GM12878 (cell line): ENCODE results near the gene TMEM178A. TPM values are rescaled to one million over a fixed set of nuclear protein-coding genes. Genes with fewer than 3 reads are reported as not detected.

Experiments
- ATAC-seq: fragments of 200-7000 bp; cut with Tn5 transposase; 3 replicates; pipeline ENCODE4 v1.9.1; 2020; ENCODE audit warnings: mild to moderate bottlenecking, moderate library complexity
- BruUV-seq: library from RNA; stranded (reverse); fragments of 400-500 nt; replicated peaks from 2 replicates; lab custom pipeline; 2021; lab: Mats Ljungman, UMichigan
- CTCF ChIA-PET: fragments of 300-600 bp; sonication (Branson Sonifier 250); formaldehyde crosslinking; extraction: SDS; loops from one replicate; lab custom pipeline; 2021; ENCODE audit warnings: inconsistent platforms; lab: Yijun Ruan, JAX
- POLR2A ChIA-PET: fragments of 350-600 bp; formaldehyde crosslinking; extraction: SDS; loops from one replicate; lab custom pipeline; 2021; ENCODE audit warnings: inconsistent platforms; lab: Charles Lee
- RAD21 ChIA-PET: fragments of 300-600 bp; sonication (Branson Sonifier 250); formaldehyde crosslinking; loops from one replicate; lab custom pipeline; 2023; ENCODE audit warnings: antibody characterized with exemption; ENCODE audit not compliant: unreplicated experiment; lab: Charles Lee
- SMC1A ChIA-PET: fragments of 300-600 bp; sonication (Branson Sonifier 250); formaldehyde crosslinking; loops from one replicate; lab custom pipeline; 2023; ENCODE audit not compliant: unreplicated experiment, uncharacterized antibody; lab: Charles Lee
- DNase-seq: peaks from one replicate; pipeline ENCODE4 v3.0.0-alpha.2; 2011; ENCODE audit warnings: low read depth, low spot score
- FAIRE-seq: peaks from 3 replicates; lab custom pipeline; 2011; peaks lifted over from hg19 to GRCh38; lab: Jason Lieb, UNC
- H2AFZ ChIP-seq: 2 replicates; pipeline ENCODE4 v1.6.0; 2011; ENCODE audit warnings: low read depth, low read length, control low read depth; ENCODE audit not compliant: control insufficient read depth
- H3K27ac ChIP-seq: 2 replicates; pipeline ENCODE4 v1.5.1; 2011; ENCODE audit warnings: control low read depth; ENCODE audit not compliant: control insufficient read depth, insufficient read depth
- H3K27me3 ChIP-seq, 2 experiments: replicated peaks in 1 of 2; 2 replicates each; pipeline versions ENCODE4 v1.6.0 to v1.6.1; 2011; ENCODE audit warnings: low read length in 1 of 2; ENCODE audit not compliant: control insufficient read depth in 2 of 2, insufficient read depth in 2 of 2
- H3K36me3 ChIP-seq, 2 experiments: 2 replicates each; pipeline ENCODE4 v1.5.1; 2011; ENCODE audit warnings: low read length in 1 of 2; ENCODE audit not compliant: control insufficient read depth in 2 of 2, insufficient read depth in 2 of 2
- H3K4me1 ChIP-seq: 2 replicates; pipeline ENCODE4 v1.6.1; 2011; ENCODE audit warnings: mild to moderate bottlenecking, low read length, moderate library complexity, mixed read lengths; ENCODE audit not compliant: control insufficient read depth, insufficient read depth
- H3K4me2 ChIP-seq: 2 replicates; pipeline ENCODE4 v1.6.0; 2011; ENCODE audit warnings: control low read depth; ENCODE audit not compliant: control insufficient read depth, insufficient read depth
- H3K4me3 ChIP-seq: fragments of 200-600 bp; sonication (generic); 2 replicates; pipeline ENCODE4 v1.5.1; 2016
- H3K79me2 ChIP-seq: 2 replicates; pipeline ENCODE4 v1.6.0; 2011; ENCODE audit warnings: low read length; ENCODE audit not compliant: control insufficient read depth, insufficient read depth
- H3K9ac ChIP-seq: 2 replicates; pipeline ENCODE4 v1.8.0; 2011; ENCODE audit warnings: low read length, control low read depth, mixed read lengths; ENCODE audit not compliant: control insufficient read depth, insufficient read depth
- H3K9me3 ChIP-seq: replicated peaks from 3 replicates; pipeline ENCODE4 v1.5.1; 2011; ENCODE audit warnings: mild to moderate bottlenecking, low read length; ENCODE audit not compliant: control insufficient read depth, insufficient read depth
- H4K20me1 ChIP-seq: 2 replicates; pipeline ENCODE4 v1.6.0; 2011; ENCODE audit not compliant: control insufficient read depth, insufficient read depth
- BACH1 ChIP-seq: fragments of 450-650 bp; IDR thresholded peaks from 2 replicates; pipeline ENCODE4 v1.6.1; 2017; ENCODE audit warnings: mild to moderate bottlenecking, borderline replicate concordance
- CBX5 ChIP-seq: sonication (generic); IDR thresholded peaks from 2 replicates; pipeline ENCODE4 v1.6.1; 2016; ENCODE audit warnings: low read depth, moderate library complexity, mild to moderate bottlenecking, inconsistent platforms
- FOXM1 ChIP-seq: IDR thresholded peaks from 2 replicates; pipeline ENCODE4 v1.6.1; 2012; ENCODE audit warnings: low read depth, mild to moderate bottlenecking, inconsistent platforms, low read length, moderate library complexity
- POLR2AphosphoS2 ChIP-seq: IDR thresholded peaks from 2 replicates; pipeline ENCODE4 v1.6.1; 2011; ENCODE audit warnings: low read depth, mild to moderate bottlenecking, low read length, improper control_type of control experiment, moderate library complexity
- RBBP5 ChIP-seq: fragments of 200-600 bp; sonication (generic); conservative IDR thresholded peaks from 2 replicates; pipeline ENCODE4 v1.6.1; 2016
- SUZ12 ChIP-seq: fragments of 200-600 bp; sonication (generic); IDR thresholded peaks from one replicate; pipeline ENCODE4 v1.6.1; 2018; ENCODE audit warnings: antibody characterized with exemption, mild to moderate bottlenecking; ENCODE audit not compliant: unreplicated experiment
- ZBTB4 ChIP-seq: fragments of 450-650 bp; formaldehyde crosslinking; IDR thresholded peaks from 2 replicates; pipeline ENCODE4 v1.4.0; 2022; ENCODE audit warnings: mild to moderate bottlenecking, moderate library complexity
- whole genome bisulfite sequencing: methylation state at CpG from one replicate; pipeline ENCODE4 v1.1.6; 2016; ENCODE audit warnings: low lambda C conversion rate; ENCODE audit not compliant: insufficient replicate concordance, insufficient coverage; ENCODE audit errors: missing lambda C conversion rate; 5-methylcytosine and 5-hydroxymethylcytosine counted together
- in situ Hi-C: fragments of 300-500 bp; cut with MboI; formaldehyde crosslinking; loops from 9 replicates; pipeline ENCODE4 v1.14.3; 2018; ENCODE audit warnings: mixed read lengths
- intact Hi-C: fragments of 100-400 bp; cut with micrococcal nuclease; formaldehyde crosslinking; loops from one replicate; pipeline ENCODE4 v1.14.2; 2022; ENCODE audit not compliant: unreplicated experiment
- polyA plus RNA-seq, 11 experiments: library from polyadenylated mRNA; depleted of rRNA in 4 of 11; unstranded in 6 of 11; stranded (reverse) in 5 of 11; fragments of >200 nt; fragmentation: Nextera tagmentation in 4 of 11; fragmentation: Illumina TruSeq in 1 of 11; extraction: Ambion mirVana in 4 of 11; extraction: Trizol in 1 of 11; gene quantifications; 1 replicate in 1 of 11; 2 replicates in 10 of 11; pipeline versions ENCODE4 v1.2.1 to v1.2.3, GENCODE V29; 2011 to 2016; ENCODE audit warnings: inconsistent platforms in 2 of 11, missing spikeins in 2 of 11, low read depth in 1 of 11
- total RNA-seq, 4 experiments: library from RNA; depleted of rRNA in 3 of 4; stranded (reverse); fragments of >200 nt in 3 of 4; fragmentation: Illumina TruSeq in 1 of 4; extraction: Trizol in 1 of 4; gene quantifications; 2 replicates each; pipeline versions ENCODE4 v1.2.1 to v1.2.3, GENCODE V29; 2013 to 2021

Gene TMEM178A
- total and polyA plus RNA-seq, 10 of the 15 experiments (the other 5 are each of a cell fraction or from before 2014, with no cell fraction given), result not detected

GRCh38 chr2:39671604-39672003, 5.9 kb downstream of the TMEM178A start (continued):
- TF ChIP-seq POLR2AphosphoS2, result no peak
- no peak for TF ChIP-seq ZBTB4 (CRISPR knock-in tag)

- in situ Hi-C loops, result no loop called here
- RAD21 ChIA-PET, result no interaction called here
- SMC1A ChIA-PET, result interaction anchor here (1.4 kb wide), 1 partner anchor 14 kb away, joined by 3 read pairs; no protein-coding TSS in a partner anchor
- no TSS peak for BruUV-seq
- POLR2A ChIA-PET, result no interaction called here
- no peak overlapping the region for H2AFZ ChIP-seq
- H3K36me3 ChIP-seq, result no peaks in the 10 kb centered on the region
- no peaks in the 10 kb centered on the region for H3K79me2 ChIP-seq
- FAIRE-seq, result no peak
- intact Hi-C loops, result no loop called here
- no peak for TF ChIP-seq RBBP5
- TF ChIP-seq FOXM1, result no peak
- TF ChIP-seq CBX5, result no peak
- no peak for TF ChIP-seq SUZ12
- no peak for TF ChIP-seq BACH1
- no peaks in the 10 kb centered on the region for H3K4me1 ChIP-seq
- no peak overlapping the region for H3K27ac ChIP-seq
- ATAC-seq, result no peak
- no peak overlapping the region for H3K4me3 ChIP-seq
- no peaks in the 10 kb centered on the region for H4K20me1 ChIP-seq
- CTCF ChIA-PET, result no interaction called here
- no peak overlapping the region for H3K9ac ChIP-seq
- WGBS, result 20% methylated on average over 7 of the region's 7 CpGs
- DNase-seq, result no peak
- peaks cover 0 to 4% of the 10 kb centered on the region in 2 experiments; a peak in 3 of 4 replicates for H3K27me3 ChIP-seq
- H3K4me2 ChIP-seq, result no peak overlapping the region
- H3K9me3 ChIP-seq, result no peaks in the 10 kb centered on the region
Observed at GRCh38 chr2:39673018-39673417, 7.3 kb downstream of the TMEM178A start.
